Activated naive CD8-positive, alpha-beta T cell treated with anti-CD3 and anti-CD28 coated beads, Interleukin-2, amount 10 ng/mL, durations not matched to agents 7 days and 5 days (primary cell): ENCODE results near the gene FAM186B. TPM values are rescaled to one million over a fixed set of nuclear protein-coding genes. Genes with fewer than 3 reads are reported as not detected.
A peak's percentile ranks its signal among the peaks of the same experiment; 100 is the strongest.

Experiments used
- ATAC-seq: fragments of 150-1000 bp; cut with Tn5 transposase; one replicate; pipeline ENCODE4 v1.10.0; 2021; ENCODE audit warnings: low read depth, moderate library complexity
- POLR2A ChIA-PET: fragments of 350-600 bp; sonication (Branson Sonifier 250); formaldehyde crosslinking; loops from one replicate; lab custom pipeline; 2021; ENCODE audit warnings: antibody characterized with exemption; lab: Charles Lee
- DNase-seq: peaks from one replicate; pipeline ENCODE4 v3.0.0; 2021
- H3K27ac Mint-ChIP-seq: one replicate; pipeline ENCODE4 v1.8.0; 2022; ENCODE audit warnings: mild to moderate bottlenecking, mixed read lengths
- H3K27me3 Mint-ChIP-seq: one replicate; pipeline ENCODE4 v1.8.0; 2022; ENCODE audit warnings: mild to moderate bottlenecking, moderate library complexity, mixed read lengths
- H3K36me3 Mint-ChIP-seq: one replicate; pipeline ENCODE4 v1.8.0; 2021; ENCODE audit warnings: mild to moderate bottlenecking, mixed read lengths
- H3K4me1 Mint-ChIP-seq: one replicate; pipeline ENCODE4 v1.8.0; 2021; ENCODE audit warnings: mixed read lengths
- H3K4me3 Mint-ChIP-seq: one replicate; pipeline ENCODE4 v1.8.0; 2022; ENCODE audit warnings: mild to moderate bottlenecking, moderate library complexity, mixed read lengths
- H3K9me3 Mint-ChIP-seq: one replicate; pipeline ENCODE4 v1.8.0; 2021; ENCODE audit warnings: mixed read lengths
- total RNA-seq, 2 experiments: library from RNA; stranded (reverse); gene quantifications; one replicate each; pipeline ENCODE4 v1.2.3, GENCODE V29; 2021

Gene FAM186B
- total RNA-seq, 2 experiments from 2014 or later: 0.11 to 0.20 TPM

DNA sequence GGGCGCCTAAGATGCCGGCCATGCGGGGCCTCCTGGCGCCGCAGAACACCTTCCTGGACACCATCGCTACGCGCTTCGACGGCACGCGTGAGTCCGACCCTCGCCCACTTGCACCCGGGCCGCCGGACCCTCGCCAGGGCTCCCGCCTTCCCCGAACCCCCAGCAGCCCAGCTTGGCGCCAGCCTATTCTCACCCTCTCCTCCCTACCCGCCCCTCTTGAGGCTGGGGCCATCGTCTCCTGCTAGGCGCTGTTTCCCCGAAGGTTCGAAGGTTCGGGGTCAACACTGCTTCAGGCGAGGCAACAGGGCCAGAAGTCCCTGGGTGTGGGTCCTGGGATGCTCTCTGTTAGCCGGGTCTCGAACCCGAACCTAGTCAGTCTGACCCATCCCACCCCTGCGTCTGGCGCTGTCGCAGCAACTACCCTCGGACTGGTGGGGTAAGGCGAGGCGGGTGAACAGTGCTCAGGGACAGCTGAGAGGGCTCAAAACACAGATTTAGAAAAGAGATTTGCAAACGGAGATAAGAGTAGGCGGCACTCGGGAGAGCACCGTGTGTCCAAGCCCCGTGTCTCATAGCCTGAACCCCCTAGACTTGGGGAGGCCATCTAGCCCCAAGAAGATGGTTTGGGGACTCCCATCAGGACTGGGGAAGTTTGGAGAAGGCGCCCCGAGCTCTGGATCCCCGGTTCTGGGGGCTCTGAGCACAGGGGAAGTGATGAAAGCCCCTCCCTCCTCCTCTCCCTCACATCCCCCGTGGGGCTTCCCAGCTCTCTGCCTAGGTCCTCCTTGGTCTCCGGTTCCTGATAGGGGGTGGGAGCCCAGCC, 65.8 kb downstream of the FAM186B start:
- peak overlapping the region; percentile 75 for H3K4me3 Mint-ChIP-seq
- POLR2A ChIA-PET: interaction anchor here (0.8 to 1.6 kb wide), 2 partner anchors 28 to 216 kb away, joined by 3 read pairs; partner anchors contain the start of gene TROAP
- H3K36me3 Mint-ChIP-seq: no peaks in the 10 kb centered on the region
- H3K27ac Mint-ChIP-seq: peak overlapping the region; percentile 25
- peaks cover 28% of the 10 kb centered on the region for H3K4me1 Mint-ChIP-seq
- DNase-seq (no peak), ATAC-seq (no peak)
- H3K27me3 Mint-ChIP-seq: peaks cover 54% of the 10 kb centered on the region
- no peaks in the 10 kb centered on the region for H3K9me3 Mint-ChIP-seq

GRCh38 chr12:49538510-49539403, 66.7 kb downstream of the FAM186B start, which contains the start of gene KCNH3:
Gene KCNH3, plus strand, starts transcription at chr12:49539030. Its CDS starts 387 bp downstream, at chr12:49539417.
- ATAC-seq (peak; percentile 86), DNase-seq (peak; percentile 86)
- POLR2A ChIA-PET: interaction anchor here (0.7 to 1.7 kb wide), 3 partner anchors 29 to 406 kb away, joined by 3 to 5 read pairs (median 3); partner anchors contain the start of genes MCRS1 and PRPF40B
- peak within 1 kb of the TSS; percentile 25 for H3K27ac Mint-ChIP-seq
- peaks cover 28% of the 10 kb centered on the region for H3K4me1 Mint-ChIP-seq
- peaks cover 56% of the 10 kb centered on the region for H3K27me3 Mint-ChIP-seq
- H3K36me3 Mint-ChIP-seq: no peaks in the 10 kb centered on the region
- H3K4me3 Mint-ChIP-seq: peak within 1 kb of the TSS; percentile 75
- no peaks in the 10 kb centered on the region for H3K9me3 Mint-ChIP-seq

GRCh38 chr12:49537752-49538509, 67.5 kb downstream of the FAM186B start:
- peak; percentile 6 for ATAC-seq
- Mint-ChIP-seq H3K27me3 (peaks cover 56% of the 10 kb centered on the region), H3K27ac (no peak overlapping the region)

More at GRCh38 chr12:49537752-49538509, 67.5 kb downstream of the FAM186B start:
- Mint-ChIP-seq H3K4me1 (peaks cover 25% of the 10 kb centered on the region), H3K36me3 (no peaks in the 10 kb centered on the region), H3K9me3 (no peaks in the 10 kb centered on the region), H3K4me3 (peak overlapping the region; percentile 76)
- POLR2A ChIA-PET: interaction anchor here (0.7 to 1.7 kb wide), 2 partner anchors 30 to 85 kb away, joined by 3 to 5 read pairs; partner anchors contain the start of genes MCRS1 and PRPF40B
- no peak for DNase-seq

Other genes starting within 250 kb of the FAM186B start
- 10 to 100 TPM; 12.1 to 13.3 TPM for gene SPATS2, start 238.2 kb downstream of the FAM186B start, total RNA-seq
- 1 to 10 TPM; 5.4 to 5.8 TPM for gene KCNH3, start 66.6 kb downstream of the FAM186B start, total RNA-seq
- gene MCRS1, start 37.5 kb downstream of the FAM186B start, total RNA-seq: 10 to 100 TPM; 83.8 to 83.9 TPM
- gene PRPF40B, start 17.9 kb upstream of the FAM186B start, total RNA-seq: 10 to 100 TPM; 16.5 to 18.0 TPM
- gene FMNL3, start 101.8 kb upstream of the FAM186B start, total RNA-seq: 10 to 100 TPM; 43.5 to 43.8 TPM
- 100 to 1,000 TPM; 426 to 431 TPM for gene TMBIM6, start 135.9 kb upstream of the FAM186B start, total RNA-seq
- 10 to 100 TPM; 10.3 to 11.0 TPM for gene NCKAP5L, start 222.8 kb upstream of the FAM186B start, total RNA-seq
- 10 to 100 TPM in 1 of 2 experiments, 1 to 10 TPM in 1; 9.3 to 11.4 TPM for gene BCDIN3D, start 237.5 kb upstream of the FAM186B start, total RNA-seq